Mucosa of rectum (tissue), 2 donors: ENCODE measurements around the gene MALL.

Experiments used
- H3K27ac ChIP-seq, 2 donors: one replicate each; pipeline ENCODE4 v1.7.0; 2013; ENCODE audit warnings: inconsistent platforms in 2 of 2, low read depth in 2 of 2, low read length in 2 of 2
- H3K27me3 ChIP-seq, 2 donors: one replicate each; pipeline ENCODE4 v1.7.0; 2013; ENCODE audit warnings: low read length in 2 of 2; ENCODE audit not compliant: control insufficient read depth in 2 of 2, insufficient read depth in 2 of 2
- H3K36me3 ChIP-seq, 2 donors: one replicate each; pipeline ENCODE4 v1.7.0; 2013; ENCODE audit warnings: low read length in 2 of 2; ENCODE audit not compliant: control insufficient read depth in 2 of 2, insufficient read depth in 2 of 2
- H3K4me1 ChIP-seq, 2 donors: one replicate each; pipeline ENCODE4 v1.7.0; 2013; ENCODE audit warnings: low read length in 2 of 2, mild to moderate bottlenecking in 1 of 2; ENCODE audit not compliant: control insufficient read depth in 2 of 2, insufficient read depth in 2 of 2
- H3K4me3 ChIP-seq, 2 donors: one replicate each; pipeline ENCODE4 v1.7.0; 2013; ENCODE audit warnings: low read length in 2 of 2
- H3K9ac ChIP-seq, 2 donors: one replicate each; pipeline ENCODE4 v1.7.0; 2013; ENCODE audit warnings: low read length in 2 of 2, low read depth in 1 of 2, mild to moderate bottlenecking in 1 of 2
- H3K9me3 ChIP-seq, 2 donors: one replicate each; pipeline ENCODE4 v1.7.0; 2013; ENCODE audit warnings: low read length in 2 of 2; ENCODE audit not compliant: control insufficient read depth in 2 of 2
- donor health status: healthy.
- donor health status: Normal muscosa, but diverticular disease.

Gene MALL

GRCh38 chr2:110143982-110144381 lies 28.4 kb upstream of the MALL start:
- Histone ChIP-seq H3K4me1 (no peaks in the 10 kb centered on the region), H3K36me3 (no peaks in the 10 kb centered on the region), H3K27ac (no peak overlapping the region), H3K4me3 (no peak overlapping the region), H3K27me3 (no peaks in the 10 kb centered on the region), H3K9ac (no peak overlapping the region), H3K9me3 (no peaks in the 10 kb centered on the region)

- Histone ChIP-seq H3K9ac (no peak overlapping the region), H3K4me1 (no peaks in the 10 kb centered on the region), H3K9me3 (no peaks in the 10 kb centered on the region), H3K4me3 (no peak overlapping the region), H3K27ac (no peak overlapping the region), H3K36me3 (no peaks in the 10 kb centered on the region), H3K27me3 (no peaks in the 10 kb centered on the region)
Measured at GRCh38 chr2:110140401-110140800, 24.8 kb upstream of the MALL start.

GRCh38 chr2:110134025-110134424 lies 18.4 kb upstream of the MALL start:
- no peak overlapping the region for H3K27ac ChIP-seq
- H3K9ac ChIP-seq = no peak overlapping the region
- no peaks in the 10 kb centered on the region for H3K9me3 ChIP-seq
- H3K4me3 ChIP-seq = no peak overlapping the region
- no peaks in the 10 kb centered on the region for H3K4me1 ChIP-seq
- no peaks in the 10 kb centered on the region for H3K27me3 ChIP-seq
- H3K36me3 ChIP-seq = no peaks in the 10 kb centered on the region

GRCh38 chr2:110131166-110131565 lies 15.5 kb upstream of the MALL start:
- H3K36me3 ChIP-seq = no peaks in the 10 kb centered on the region
- H3K4me3 ChIP-seq = no peak overlapping the region
- H3K4me1 ChIP-seq = no peaks in the 10 kb centered on the region
- no peaks in the 10 kb centered on the region for H3K27me3 ChIP-seq
- H3K27ac ChIP-seq = no peak overlapping the region
- H3K9ac ChIP-seq = no peak overlapping the region
- no peaks in the 10 kb centered on the region for H3K9me3 ChIP-seq

GRCh38 chr2:110130757-110131156 lies 15.1 kb upstream of the MALL start:
- no peaks in the 10 kb centered on the region for H3K36me3 ChIP-seq
- H3K9me3 ChIP-seq = no peaks in the 10 kb centered on the region
- no peaks in the 10 kb centered on the region for H3K4me1 ChIP-seq
- no peak overlapping the region for H3K27ac ChIP-seq
- no peak overlapping the region for H3K9ac ChIP-seq
- H3K27me3 ChIP-seq = no peaks in the 10 kb centered on the region
- H3K4me3 ChIP-seq = no peak overlapping the region

GRCh38 chr2:110126906-110127305 lies 11.3 kb upstream of the MALL start:
- no peaks in the 10 kb centered on the region for H3K27me3 ChIP-seq
- no peaks in the 10 kb centered on the region for H3K9me3 ChIP-seq
- no peak overlapping the region for H3K4me3 ChIP-seq
- H3K4me1 ChIP-seq = no peaks in the 10 kb centered on the region
- no peak overlapping the region for H3K9ac ChIP-seq
- no peaks in the 10 kb centered on the region for H3K36me3 ChIP-seq
- H3K27ac ChIP-seq = no peak overlapping the region

GRCh38 chr2:110126086-110126773 lies 10.6 kb upstream of the MALL start:
- H3K4me1 ChIP-seq = no peaks in the 10 kb centered on the region
- no peak overlapping the region for H3K9ac ChIP-seq
- no peak overlapping the region for H3K4me3 ChIP-seq
- no peaks in the 10 kb centered on the region for H3K36me3 ChIP-seq
- H3K27me3 ChIP-seq = no peaks in the 10 kb centered on the region
- no peaks in the 10 kb centered on the region for H3K9me3 ChIP-seq
- H3K27ac ChIP-seq = no peak overlapping the region

GRCh38 chr2:110124939-110125691 lies 9.5 kb upstream of the MALL start:
- Histone ChIP-seq H3K9ac (no peak overlapping the region), H3K36me3 (no peaks in the 10 kb centered on the region), H3K9me3 (no peaks in the 10 kb centered on the region), H3K4me3 (no peak overlapping the region), H3K27me3 (no peaks in the 10 kb centered on the region), H3K4me1 (no peaks in the 10 kb centered on the region), H3K27ac (no peak overlapping the region)

- Histone ChIP-seq H3K9ac (no peak overlapping the region), H3K36me3 (no peaks in the 10 kb centered on the region), H3K4me3 (no peak overlapping the region), H3K27ac (no peak overlapping the region), H3K9me3 (no peaks in the 10 kb centered on the region), H3K27me3 (no peaks in the 10 kb centered on the region), H3K4me1 (no peaks in the 10 kb centered on the region)
Measured at GRCh38 chr2:110124038-110124825, 8.6 kb upstream of the MALL start.

GRCh38 chr2:110121592-110121991 lies 6.0 kb upstream of the MALL start:
- Histone ChIP-seq H3K27ac (no peak overlapping the region), H3K36me3 (no peaks in the 10 kb centered on the region), H3K4me1 (peaks cover under 1 to 1% of the 10 kb centered on the region in 2 donors), H3K9me3 (no peaks in the 10 kb centered on the region), H3K9ac (no peak overlapping the region), H3K27me3 (peaks cover 0 to 4% of the 10 kb centered on the region in 2 donors), H3K4me3 (no peak overlapping the region)
